HCT116 (cell line): Measurements from ENCODE around the gene LSAMP. TPM values are rescaled to one million over a fixed set of nuclear protein-coding genes. Genes with fewer than 3 reads are reported as not detected.

Experiments used
- ATAC-seq: fragments of 200-7000 bp; cut with Tn5 transposase; 2 replicates; pipeline ENCODE4 v1.9.1; 2020; ENCODE audit warnings: mild to moderate bottlenecking, moderate library complexity
- BruUV-seq: library from RNA; stranded (reverse); fragments of 400-500 nt; replicated peaks from 2 replicates; lab custom pipeline; 2021; lab: Mats Ljungman, UMichigan
- CTCF ChIA-PET: fragments of 300-600 bp; sonication (Branson Sonifier 250); formaldehyde crosslinking; loops from one replicate; lab custom pipeline; 2021; ENCODE audit warnings: antibody characterized with exemption; lab: Charles Lee
- POLR2A ChIA-PET: fragments of 300-600, 350-600 bp; sonication (Branson Sonifier 250); formaldehyde crosslinking; loops from one replicate; lab custom pipeline; 2021; ENCODE audit warnings: antibody characterized with exemption; lab: Charles Lee
- RAD21 ChIA-PET, 2 experiments: fragments of 300-600 bp; sonication (Branson Sonifier 250); formaldehyde crosslinking; loops; one replicate each; lab custom pipeline; 2023; ENCODE audit warnings: low total read pairs in 2 of 2; ENCODE audit not compliant: uncharacterized antibody in 2 of 2, unreplicated experiment in 2 of 2, low non-redundant PET in 1 of 2; lab: Charles Lee
- DNase-seq: peaks from one replicate; pipeline ENCODE4 v3.0.0-alpha.2; 2010; ENCODE audit warnings: low read depth, low spot score
- H2AFZ ChIP-seq: fragments of 200-600 bp; shearing (Covaris generic), sonication (generic); 2 replicates; pipeline ENCODE4 v1.6.1; 2017; ENCODE audit warnings: low read depth, mixed run types, mixed read lengths, antibody characterized with exemption, low read length; ENCODE audit not compliant: poor library complexity, severe bottlenecking
- H3K27ac ChIP-seq: 2 replicates; pipeline ENCODE4 v1.5.1; 2012; ENCODE audit warnings: low read depth, low read length
- H3K27me3 ChIP-seq: fragments of 200-600 bp; sonication (generic); 2 replicates; pipeline ENCODE4 v1.6.1; 2016; ENCODE audit warnings: mixed run types, low read length, mixed read lengths; ENCODE audit not compliant: insufficient read depth
- H3K36me3 ChIP-seq, 2 experiments: fragments of 200-500 bp in 1 of 2; fragments of 200-600 bp in 1 of 2; sonication (Bioruptor generic) in 1 of 2; sonication (generic) in 1 of 2; 2 replicates each; pipeline versions ENCODE4 v1.5.1 to v1.6.1; 2014 to 2016; ENCODE audit warnings: low read length in 2 of 2, inconsistent platforms in 1 of 2, mixed read lengths in 1 of 2, mixed run types in 1 of 2; ENCODE audit not compliant: insufficient read depth in 2 of 2, control insufficient read depth in 1 of 2
- H3K4me1 ChIP-seq, 2 experiments: fragments of 200-600 bp in 1 of 2; sonication (generic) in 1 of 2; 2 replicates each; pipeline versions ENCODE4 v1.5.1 to v1.6.1; 2012 to 2017; ENCODE audit warnings: low read length in 2 of 2, inconsistent platforms in 1 of 2, mild to moderate bottlenecking in 1 of 2, mixed read lengths in 1 of 2, mixed run types in 1 of 2, moderate library complexity in 1 of 2; ENCODE audit not compliant: insufficient read depth in 2 of 2, control insufficient read depth in 1 of 2
- H3K4me2 ChIP-seq: fragments of 200-600 bp; sonication (generic); 2 replicates; pipeline ENCODE4 v1.6.1; 2017; ENCODE audit warnings: mixed run types, low read length, mixed read lengths
- H3K4me3 ChIP-seq, 2 experiments: fragments of 200-600 bp in 1 of 2; sonication (generic) in 1 of 2; replicated peaks in 1 of 2; 2 replicates each; pipeline ENCODE4 v1.5.1; 2011 to 2016; ENCODE audit warnings: low read length in 2 of 2, control low read depth in 1 of 2, low read depth in 1 of 2, mild to moderate bottlenecking in 1 of 2, mixed read lengths in 1 of 2, mixed run types in 1 of 2
- H3K79me2 ChIP-seq: fragments of 200-600 bp; sonication (generic); 2 replicates; pipeline ENCODE4 v1.6.1; 2017; ENCODE audit warnings: mild to moderate bottlenecking, mixed run types, low read length, moderate library complexity, mixed read lengths; ENCODE audit not compliant: insufficient read depth
- H3K9ac ChIP-seq: fragments of 200-600 bp; sonication (generic); 2 replicates; pipeline ENCODE4 v1.6.1; 2016; ENCODE audit warnings: low read length, mixed read lengths
- H3K9me2 ChIP-seq: fragments of 200-600 bp; sonication (generic), shearing (Covaris generic); 2 replicates; pipeline ENCODE4 v1.6.1; 2017; ENCODE audit warnings: mixed run types, mild to moderate bottlenecking, moderate library complexity; ENCODE audit not compliant: insufficient read depth
- H3K9me3 ChIP-seq, 2 experiments: fragments of 200-500 bp in 1 of 2; fragments of 200-600 bp in 1 of 2; sonication (Bioruptor generic) in 1 of 2; sonication (generic) in 1 of 2; 2 replicates each; pipeline ENCODE4 v1.6.1; 2014 to 2017; ENCODE audit warnings: low read length in 2 of 2, mixed read lengths in 2 of 2, inconsistent platforms in 1 of 2, low read depth in 1 of 2, mild to moderate bottlenecking in 1 of 2, mixed run types in 1 of 2, moderate library complexity in 1 of 2; ENCODE audit not compliant: control insufficient read depth in 1 of 2, insufficient read depth in 1 of 2
- H4K20me1 ChIP-seq: fragments of 200-600 bp; sonication (generic), shearing (Covaris generic); 2 replicates; pipeline ENCODE4 v1.6.1; 2017; ENCODE audit warnings: mixed run types, mild to moderate bottlenecking, moderate library complexity; ENCODE audit not compliant: insufficient read depth
- CBX3 ChIP-seq: IDR thresholded peaks from 2 replicates; pipeline ENCODE4 v1.6.1; 2012; ENCODE audit warnings: low read depth
- CEBPB ChIP-seq: IDR thresholded peaks from 2 replicates; pipeline ENCODE4 v1.6.1; 2012; ENCODE audit warnings: low read depth
- EGR1 ChIP-seq: IDR thresholded peaks from 2 replicates; pipeline ENCODE4 v1.6.1; 2012; ENCODE audit warnings: low read depth
- ELF1 ChIP-seq: IDR thresholded peaks from 2 replicates; pipeline ENCODE4 v1.6.1; 2012; ENCODE audit warnings: low read depth, borderline replicate concordance
- EZH2 ChIP-seq: fragments of 200-600 bp; sonication (generic); IDR thresholded peaks from 2 replicates; pipeline ENCODE4 v1.6.1; 2017; ENCODE audit warnings: antibody characterized with exemption, mixed run types
- FOSL1 ChIP-seq: IDR thresholded peaks from 2 replicates; pipeline ENCODE4 v1.6.1; 2012; ENCODE audit warnings: low read depth
- POLR2AphosphoS5 ChIP-seq: IDR thresholded peaks from 2 replicates; pipeline ENCODE4 v1.6.1; 2011; ENCODE audit warnings: mild to moderate bottlenecking, low read depth, low read length, moderate library complexity
- SP1 ChIP-seq: IDR thresholded peaks from 2 replicates; pipeline ENCODE4 v1.6.1; 2012; ENCODE audit warnings: low read depth
- YY1 ChIP-seq: IDR thresholded peaks from 2 replicates; pipeline ENCODE4 v1.6.1; 2011; ENCODE audit warnings: low read length, low read depth, moderate library complexity, mild to moderate bottlenecking; ENCODE audit not compliant: insufficient replicate concordance; ENCODE audit errors: extremely low read depth
- ZFX ChIP-seq: fragments of 450-650 bp; IDR thresholded peaks from 2 replicates; pipeline ENCODE4 v1.6.1; 2017
- ZNF274 ChIP-seq: fragments of 200-500 bp; sonication (Bioruptor generic); IDR thresholded peaks from 2 replicates; pipeline ENCODE4 v1.6.1; 2014; ENCODE audit warnings: mild to moderate bottlenecking, low read depth, low read length, inconsistent platforms
- intact Hi-C: fragments of 100-400 bp; cut with micrococcal nuclease; formaldehyde crosslinking; loops from 2 replicates; pipeline ENCODE4 v1.10.0; 2022
- total RNA-seq: library from RNA; stranded (reverse); gene quantifications from one replicate; pipeline ENCODE4 v1.2.1, GENCODE V29; 2021; ENCODE audit not compliant: unreplicated experiment
- TF ChIP-seq, protein P1 (sequence below): IDR thresholded peaks from 2 replicates; pipeline ENCODE4 v1.6.1; 2012
- TF ChIP-seq, protein P2 (sequence below): IDR thresholded peaks from 2 replicates; pipeline ENCODE4 v1.6.1; 2012
- TF ChIP-seq, protein P3 (sequence below): IDR thresholded peaks from 2 replicates; pipeline ENCODE4 v1.6.1; 2012; ENCODE audit warnings: low read depth
- TF ChIP-seq, protein P4 (sequence below), 3 experiments: fragments of 200-600 bp in 1 of 3; sonication (generic) in 1 of 3; IDR thresholded peaks in 2 of 3; conservative IDR thresholded peaks in 1 of 3; 2 replicates each; pipeline ENCODE4 v1.5.1; 2012 to 2017; ENCODE audit warnings: low read depth in 2 of 3, low read length in 2 of 3, antibody characterized with exemption in 1 of 3, borderline replicate concordance in 1 of 3, control low read depth in 1 of 3, mild to moderate bottlenecking in 1 of 3, mixed read lengths in 1 of 3, mixed run types in 1 of 3, moderate library complexity in 1 of 3; ENCODE audit not compliant: insufficient read depth in 1 of 3

LSAMP gene
- total RNA-seq, 1 experiment from 2014 or later = 0.25 TPM

DNA sequence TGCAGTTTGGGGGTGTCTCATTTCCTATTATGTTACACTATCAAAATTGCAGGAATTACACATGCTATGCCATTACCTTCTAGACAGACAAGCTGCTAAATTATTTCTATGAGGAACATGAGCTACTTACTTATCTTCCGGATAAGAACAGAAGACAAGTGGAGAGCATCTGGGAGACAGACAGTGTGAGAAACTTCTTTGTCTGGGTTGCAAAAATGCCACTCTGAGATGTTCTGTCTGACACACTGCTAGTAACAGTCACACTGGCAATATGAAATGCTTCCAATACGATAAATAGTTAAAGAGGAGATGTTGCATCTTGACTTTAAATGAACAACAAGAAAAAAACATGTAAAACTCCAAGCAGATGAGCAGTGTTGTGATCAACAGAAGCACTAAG lies 40.1 kb downstream of the LSAMP start:
- ChIA-PET RAD21 (no interaction called here), CTCF (no interaction called here), POLR2A (no interaction called here)
- no peaks in the 10 kb centered on the region for H3K9me3 ChIP-seq
- H3K27ac ChIP-seq = no peak overlapping the region
- H3K9ac ChIP-seq = no peak overlapping the region
- no peak overlapping the region for H3K4me3 ChIP-seq
- no peaks in the 10 kb centered on the region for H3K36me3 ChIP-seq
- DNase-seq (no peak), ATAC-seq (no peak)
- H4K20me1 ChIP-seq = no peaks in the 10 kb centered on the region
- no peak overlapping the region for H3K4me2 ChIP-seq
- no peak overlapping the region for H2AFZ ChIP-seq
- no peaks in the 10 kb centered on the region for H3K9me2 ChIP-seq
- 0 out of 2 replicates have a peak, but pooled peaks cover 5% of the 10 kb centered on the region for H3K27me3 ChIP-seq
- TF ChIP-seq EZH2 (no peak), POLR2AphosphoS5 (no peak), ELF1 (no peak), CBX3 (no peak), FOSL1 (no peak), YY1 (no peak), EGR1 (no peak)
- TF ChIP-seq, protein P1, sequence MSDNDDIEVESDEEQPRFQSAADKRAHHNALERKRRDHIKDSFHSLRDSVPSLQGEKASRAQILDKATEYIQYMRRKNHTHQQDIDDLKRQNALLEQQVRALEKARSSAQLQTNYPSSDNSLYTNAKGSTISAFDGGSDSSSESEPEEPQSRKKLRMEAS = no peak
- no TSS peak for BruUV-seq
- H3K4me1 ChIP-seq = no peaks in the 10 kb centered on the region
- intact Hi-C loops = no loop called here
- no peaks in the 10 kb centered on the region for H3K79me2 ChIP-seq

DNA sequence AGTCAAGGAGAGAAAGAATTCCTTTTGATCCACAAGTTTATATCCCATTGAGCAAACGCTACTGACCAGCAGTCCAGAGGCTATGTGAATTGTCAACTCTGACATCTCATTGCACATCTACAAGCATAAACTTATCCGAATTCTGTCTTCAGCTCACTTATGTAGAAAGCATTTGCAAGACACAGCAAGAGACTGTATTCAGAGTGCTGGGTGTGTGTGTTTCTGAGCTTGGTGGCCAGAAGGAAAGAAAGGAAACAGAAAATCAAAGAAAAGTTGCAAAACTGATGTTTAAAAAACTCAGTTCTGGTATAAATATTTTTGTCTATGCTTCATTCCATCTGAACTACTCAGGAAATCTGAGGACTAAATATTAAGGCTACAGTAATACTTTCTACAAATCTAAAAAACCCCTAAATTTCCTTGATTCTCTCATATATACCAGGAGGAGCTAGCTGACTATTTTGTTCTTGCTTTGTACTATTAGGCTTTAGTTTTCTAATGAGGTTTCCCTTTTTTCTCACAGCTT lies 45.5 kb downstream of the LSAMP start:
- DNase-seq (no peak), ATAC-seq (no peak)
- intact Hi-C loops = no loop called here
- CTCF ChIA-PET = no interaction called here
- Histone ChIP-seq H3K9me2 (no peaks in the 10 kb centered on the region), H3K79me2 (no peaks in the 10 kb centered on the region), H4K20me1 (no peaks in the 10 kb centered on the region), H3K27ac (no peak overlapping the region), H3K9me3 (no peaks in the 10 kb centered on the region), H3K9ac (no peak overlapping the region), H3K27me3 (peaks cover 14% of the 10 kb centered on the region), H3K4me1 (no peaks in the 10 kb centered on the region), H3K36me3 (no peaks in the 10 kb centered on the region)
- RAD21 ChIA-PET = no interaction called here
- no TSS peak for BruUV-seq
- TF ChIP-seq, protein P2, sequence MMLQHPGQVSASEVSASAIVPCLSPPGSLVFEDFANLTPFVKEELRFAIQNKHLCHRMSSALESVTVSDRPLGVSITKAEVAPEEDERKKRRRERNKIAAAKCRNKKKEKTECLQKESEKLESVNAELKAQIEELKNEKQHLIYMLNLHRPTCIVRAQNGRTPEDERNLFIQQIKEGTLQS = no peak
- no peak for TF ChIP-seq SP1
- no peak for TF ChIP-seq ZFX
- no peak for TF ChIP-seq YY1
- TF ChIP-seq, protein P3, sequence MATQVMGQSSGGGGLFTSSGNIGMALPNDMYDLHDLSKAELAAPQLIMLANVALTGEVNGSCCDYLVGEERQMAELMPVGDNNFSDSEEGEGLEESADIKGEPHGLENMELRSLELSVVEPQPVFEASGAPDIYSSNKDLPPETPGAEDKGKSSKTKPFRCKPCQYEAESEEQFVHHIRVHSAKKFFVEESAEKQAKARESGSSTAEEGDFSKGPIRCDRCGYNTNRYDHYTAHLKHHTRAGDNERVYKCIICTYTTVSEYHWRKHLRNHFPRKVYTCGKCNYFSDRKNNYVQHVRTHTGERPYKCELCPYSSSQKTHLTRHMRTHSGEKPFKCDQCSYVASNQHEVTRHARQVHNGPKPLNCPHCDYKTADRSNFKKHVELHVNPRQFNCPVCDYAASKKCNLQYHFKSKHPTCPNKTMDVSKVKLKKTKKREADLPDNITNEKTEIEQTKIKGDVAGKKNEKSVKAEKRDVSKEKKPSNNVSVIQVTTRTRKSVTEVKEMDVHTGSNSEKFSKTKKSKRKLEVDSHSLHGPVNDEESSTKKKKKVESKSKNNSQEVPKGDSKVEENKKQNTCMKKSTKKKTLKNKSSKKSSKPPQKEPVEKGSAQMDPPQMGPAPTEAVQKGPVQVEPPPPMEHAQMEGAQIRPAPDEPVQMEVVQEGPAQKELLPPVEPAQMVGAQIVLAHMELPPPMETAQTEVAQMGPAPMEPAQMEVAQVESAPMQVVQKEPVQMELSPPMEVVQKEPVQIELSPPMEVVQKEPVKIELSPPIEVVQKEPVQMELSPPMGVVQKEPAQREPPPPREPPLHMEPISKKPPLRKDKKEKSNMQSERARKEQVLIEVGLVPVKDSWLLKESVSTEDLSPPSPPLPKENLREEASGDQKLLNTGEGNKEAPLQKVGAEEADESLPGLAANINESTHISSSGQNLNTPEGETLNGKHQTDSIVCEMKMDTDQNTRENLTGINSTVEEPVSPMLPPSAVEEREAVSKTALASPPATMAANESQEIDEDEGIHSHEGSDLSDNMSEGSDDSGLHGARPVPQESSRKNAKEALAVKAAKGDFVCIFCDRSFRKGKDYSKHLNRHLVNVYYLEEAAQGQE = no peak
- TF ChIP-seq, protein P4, sequence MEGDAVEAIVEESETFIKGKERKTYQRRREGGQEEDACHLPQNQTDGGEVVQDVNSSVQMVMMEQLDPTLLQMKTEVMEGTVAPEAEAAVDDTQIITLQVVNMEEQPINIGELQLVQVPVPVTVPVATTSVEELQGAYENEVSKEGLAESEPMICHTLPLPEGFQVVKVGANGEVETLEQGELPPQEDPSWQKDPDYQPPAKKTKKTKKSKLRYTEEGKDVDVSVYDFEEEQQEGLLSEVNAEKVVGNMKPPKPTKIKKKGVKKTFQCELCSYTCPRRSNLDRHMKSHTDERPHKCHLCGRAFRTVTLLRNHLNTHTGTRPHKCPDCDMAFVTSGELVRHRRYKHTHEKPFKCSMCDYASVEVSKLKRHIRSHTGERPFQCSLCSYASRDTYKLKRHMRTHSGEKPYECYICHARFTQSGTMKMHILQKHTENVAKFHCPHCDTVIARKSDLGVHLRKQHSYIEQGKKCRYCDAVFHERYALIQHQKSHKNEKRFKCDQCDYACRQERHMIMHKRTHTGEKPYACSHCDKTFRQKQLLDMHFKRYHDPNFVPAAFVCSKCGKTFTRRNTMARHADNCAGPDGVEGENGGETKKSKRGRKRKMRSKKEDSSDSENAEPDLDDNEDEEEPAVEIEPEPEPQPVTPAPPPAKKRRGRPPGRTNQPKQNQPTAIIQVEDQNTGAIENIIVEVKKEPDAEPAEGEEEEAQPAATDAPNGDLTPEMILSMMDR (IDR thresholded peaks at IDR 0.05 in 2 of 3, conservative IDR thresholded peaks at IDR 0.05 in 1 of 3; ENCODE audit: borderline replicate concordance in 1 of 3, insufficient read depth in 1 of 3, low read depth in 2 of 3, low read length in 2 of 3) = no peak
- TF ChIP-seq EGR1 = no peak
- TF ChIP-seq ZNF274 = no peak
- TF ChIP-seq CEBPB = no peak
- no peak for TF ChIP-seq POLR2AphosphoS5
- TF ChIP-seq, all 23 proteins: peak for 0
- Histone ChIP-seq H2AFZ (no peak overlapping the region), H3K4me2 (no peak overlapping the region), H3K4me3 (no peak overlapping the region)
- POLR2A ChIA-PET = no interaction called here
